Adrenal gland (tissue), 12 donors: ENCODE results near the gene SLAMF9. TPM values are rescaled to one million over a fixed set of nuclear protein-coding genes. Genes with fewer than 3 reads are reported as not detected.

ENCODE experiments used
- DNase-seq, 7 donors: peaks; one replicate each; pipeline ENCODE4 v3.0.0-alpha.2; 2019 to 2020
- H3K27ac ChIP-seq, 5 donors: fragments of 200-600 bp; sonication (generic) in 4 of 5; 1 replicate in 3 of 5; 2 replicates in 2 of 5; pipeline versions ENCODE4 v1.5.1 to v1.8.0; 2016 to 2020; ENCODE audit warnings: mild to moderate bottlenecking in 1 of 5
- H3K27me3 ChIP-seq: fragments of 200-600 bp; 2 replicates; pipeline ENCODE4 v1.8.0; 2021
- H3K36me3 ChIP-seq, 2 donors: fragments of 200-600 bp; replicated peaks in 1 of 2; 1 replicate in 1 of 2; 2 replicates in 1 of 2; pipeline versions ENCODE4 v1.5.1 to v1.8.0; 2018 to 2022
- H3K4me1 ChIP-seq, 2 donors: fragments of 200-600 bp; replicated peaks in 1 of 2; 1 replicate in 1 of 2; 2 replicates in 1 of 2; pipeline versions ENCODE4 v1.5.1 to v1.8.0; 2018 to 2021
- H3K4me3 ChIP-seq, 4 donors: fragments of 200-600 bp; sonication (generic) in 3 of 4; one replicate each; pipeline ENCODE4 v1.5.1; 2016 to 2018
- H3K9me3 ChIP-seq, 3 donors: fragments of 200-600 bp; sonication (generic) in 1 of 3; replicated peaks in 1 of 3; 1 replicate in 2 of 3; 2 replicates in 1 of 3; pipeline versions ENCODE4 v1.5.1 to v1.8.0; 2016 to 2021
- CTCF ChIP-seq, 6 experiments: fragments of 450-650 bp in 4 of 6; fragments of 200-600 bp in 2 of 6; sonication (generic) in 1 of 6; IDR thresholded peaks; 1 replicate in 5 of 6; 2 replicates in 1 of 6; pipeline versions ENCODE4 v1.5.1 to v1.8.0; 2016 to 2021; ENCODE audit warnings: antibody characterized with exemption in 6 of 6, mild to moderate bottlenecking in 2 of 6, moderate library complexity in 1 of 6
- POLR2A ChIP-seq, 2 donors: fragments of 450-650 bp; IDR thresholded peaks; one replicate each; pipeline ENCODE4 v1.6.1; 2017; ENCODE audit warnings: antibody characterized with exemption in 2 of 2, mild to moderate bottlenecking in 2 of 2, moderate library complexity in 1 of 2
- WGBS, 4 donors: extraction: QIAGEN DNeasy Blood & Tissue Kit in 2 of 4; methylation state at CpG; one replicate each; pipeline versions ENCODE4 v1.1.5 to v1.1.7; 2013 to 2017; 5-methylcytosine and 5-hydroxymethylcytosine counted together
- intact Hi-C, 2 donors: fragments of 100-400 bp; cut with DNase I; formaldehyde crosslinking; loops; one replicate each; pipeline versions ENCODE4 v1.14.1 to v1.15.0; 2022 to 2023
- polyA plus RNA-seq, 3 donors: library from polyadenylated mRNA; stranded (reverse); fragments of 200-250 nt in 2 of 3; fragments of 350-450 nt in 1 of 3; fragmentation: Illumina TruSeq in 1 of 3; extraction: RNeasy Lipid Tissue Mini Kit (QIAGEN cat#74804) in 1 of 3; gene quantifications; one replicate each; pipeline ENCODE4 v1.2.3, GENCODE V29; 2013 to 2014
- total RNA-seq, 9 donors: library from RNA; depleted of rRNA in 4 of 9; stranded (reverse); fragments of >200 nt in 4 of 9; fragments of 120-200 nt in 1 of 9; fragmentation: NEBNext Ultra II Directional in 1 of 9; extraction: Animal tissue kit (Norgen Biotek cat#: 25700) in 1 of 9; gene quantifications; one replicate each; pipeline versions ENCODE4 v1.1.0 to v1.2.4, GENCODE V29; 2013 to 2023
- donor health status: healthy with polysubstance abuse.
- donor health status: Bipolar disorder and iron deficiency.
- donor health status: DM: yes; HTN: yes; CAD: no.
- donor health status: DM: no; HTN: no; CAD: no.
- donor health status: DM: no; HTN: no; CAD: no.
- donor health status: DM: yes; HTN: yes; CAD: no.

The SLAMF9 gene
- total and polyA plus RNA-seq, 12 donors: not detected

- DNase-seq: no peak
- Histone ChIP-seq H3K9me3 (no peaks in the 10 kb centered on the region), H3K36me3 (no peaks in the 10 kb centered on the region), H3K4me1 (no peaks in the 10 kb centered on the region), H3K27me3 (peaks cover 12% of the 10 kb centered on the region), H3K27ac (no peak overlapping the region), H3K4me3 (no peak overlapping the region)
- WGBS, 4 donors: 83 to 85% (median 84%) methylated on average over 5 of the region's 5 CpGs
- intact Hi-C loops: no loop called here
- no peak for TF ChIP-seq POLR2A (IDR thresholded peaks at IDR 0.05)
- TF ChIP-seq CTCF (IDR thresholded peaks at IDR 0.05): no peak
Measured at GRCh38 chr1:159990005-159990404, 36.0 kb upstream of the SLAMF9 start.

- Histone ChIP-seq H3K27ac (no peak overlapping the region), H3K4me1 (no peaks in the 10 kb centered on the region), H3K27me3 (peaks cover 12% of the 10 kb centered on the region), H3K4me3 (no peak overlapping the region), H3K9me3 (no peaks in the 10 kb centered on the region), H3K36me3 (no peaks in the 10 kb centered on the region)
- TF ChIP-seq CTCF (IDR thresholded peaks at IDR 0.05): no peak
- TF ChIP-seq POLR2A (IDR thresholded peaks at IDR 0.05): no peak
- WGBS, 4 donors: 66 to 89% (median 82%) methylated on average over 3 of the region's 3 CpGs
- DNase-seq: no peak
- intact Hi-C loops: no loop called here
Measured at GRCh38 chr1:159989581-159989980, 35.5 kb upstream of the SLAMF9 start.

GRCh38 chr1:159988006-159988405 is 34.0 kb upstream of the SLAMF9 start:
- Histone ChIP-seq H3K36me3 (no peaks in the 10 kb centered on the region), H3K9me3 (no peaks in the 10 kb centered on the region), H3K27me3 (peaks cover 12% of the 10 kb centered on the region), H3K27ac (no peak overlapping the region), H3K4me1 (no peaks in the 10 kb centered on the region), H3K4me3 (no peak overlapping the region)
- intact Hi-C loops: no loop called here
- TF ChIP-seq POLR2A (IDR thresholded peaks at IDR 0.05) (no peak), CTCF (IDR thresholded peaks at IDR 0.05) (no peak)
- WGBS, 4 donors: 57 to 77% (median 71%) methylated on average over 1 of the region's 1 CpG
- DNase-seq: no peak

- 63 to 79% (median 76%) methylated on average over 2 to 4 of the region's 4 CpGs for WGBS, 4 donors
- Histone ChIP-seq H3K27ac (no peak overlapping the region), H3K36me3 (no peaks in the 10 kb centered on the region), H3K4me1 (no peaks in the 10 kb centered on the region), H3K27me3 (peaks cover 9% of the 10 kb centered on the region), H3K4me3 (no peak overlapping the region), H3K9me3 (no peaks in the 10 kb centered on the region)
- intact Hi-C loops: no loop called here
- TF ChIP-seq CTCF (IDR thresholded peaks at IDR 0.05): no peak
- TF ChIP-seq POLR2A (IDR thresholded peaks at IDR 0.05): no peak
- DNase-seq: no peak
Measured at GRCh38 chr1:159987186-159987585, 33.1 kb upstream of the SLAMF9 start.
